ENCODE data around the gene TRAK2. TPM values are rescaled to one million over a fixed set of nuclear protein-coding genes. Genes with fewer than 3 reads are reported as not detected.

Gene TRAK2
- polyA plus RNA-seq, 1 of the 3 experiments (the other 2 are of a cell fraction) = 10.4 TPM

DNA sequence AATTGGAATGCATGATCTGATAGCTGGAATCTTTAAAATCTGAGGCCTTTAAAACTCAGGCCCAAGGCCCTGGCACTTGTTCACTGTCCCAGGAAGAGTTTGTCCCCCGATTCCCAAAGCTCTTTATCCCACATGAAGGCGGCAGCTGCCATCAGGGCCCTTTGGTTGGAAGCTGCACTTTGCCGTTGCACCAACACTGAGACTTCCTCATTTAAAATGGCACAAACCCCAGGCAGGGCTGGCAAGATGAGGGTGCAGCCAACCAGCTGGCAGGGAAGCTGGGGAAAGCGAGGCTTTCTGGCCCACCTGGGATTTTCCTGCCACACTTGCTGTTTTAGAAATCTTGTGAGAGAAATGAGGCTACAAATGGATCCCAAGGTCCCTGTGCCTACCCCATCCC, 100.4 kb downstream of the TRAK2 start:
- no peak for DNase-seq
- Histone ChIP-seq H4K20me1 (ENCODE audit: insufficient read depth) (no peaks in the 10 kb centered on the region), H3K9ac (no peak overlapping the region), H3K27me3 (ENCODE audit: insufficient read depth) (no peaks in the 10 kb centered on the region), H2AFZ (ENCODE audit: low read depth) (no peak overlapping the region), H3F3A (replicated peaks; ENCODE audit: insufficient read depth) (no peaks in the 10 kb centered on the region), H3K27ac (ENCODE audit: low read depth in 2 of 2, low read length in 1 of 2) (no peak overlapping the region), H3K9me2 (no peaks in the 10 kb centered on the region), H3K9me3 (no peaks in the 10 kb centered on the region), H3K79me2 (ENCODE audit: insufficient read depth) (no peaks in the 10 kb centered on the region), H3K36me3 (replicated peaks in 1 of 2; ENCODE audit: control insufficient read depth in 1 of 2, insufficient read depth in 2 of 2, low read length in 1 of 2) (peaks cover 0 to 4% of the 10 kb centered on the region in 2 experiments), H3K4me1 (ENCODE audit: control insufficient read depth in 1 of 2, insufficient read depth in 2 of 2, low read depth in 1 of 2, low read length in 1 of 2) (no peaks in the 10 kb centered on the region), H3K4me3 (ENCODE audit: low read depth in 2 of 2, low read length in 1 of 2) (no peak overlapping the region), H3K4me2 (no peak overlapping the region)
- CTCF ChIA-PET = no interaction called here
- POLR2A ChIA-PET = no interaction called here
- TF ChIP-seq NRF1 (IDR thresholded peaks at IDR 0.05; ENCODE audit: low read depth, low read length) (no peak), SIN3A (IDR thresholded peaks at IDR 0.05; ENCODE audit: borderline replicate concordance, low read depth, low read length) (no peak), TCF12 (IDR thresholded peaks at IDR 0.05) (no peak), JUND (IDR thresholded peaks at IDR 0.05) (no peak), EP300 (IDR thresholded peaks at IDR 0.05; ENCODE audit: borderline replicate concordance in 1 of 2, low read depth in 1 of 2, low read length in 1 of 2) (no peak), GABPA (IDR thresholded peaks at IDR 0.05; ENCODE audit: low read depth) (no peak), RFX5 (IDR thresholded peaks at IDR 0.05; ENCODE audit: low read length) (no peak)
- 87% methylated on average over 4 of the region's 4 CpGs for WGBS (ENCODE audit: low lambda C conversion rate)

DNA sequence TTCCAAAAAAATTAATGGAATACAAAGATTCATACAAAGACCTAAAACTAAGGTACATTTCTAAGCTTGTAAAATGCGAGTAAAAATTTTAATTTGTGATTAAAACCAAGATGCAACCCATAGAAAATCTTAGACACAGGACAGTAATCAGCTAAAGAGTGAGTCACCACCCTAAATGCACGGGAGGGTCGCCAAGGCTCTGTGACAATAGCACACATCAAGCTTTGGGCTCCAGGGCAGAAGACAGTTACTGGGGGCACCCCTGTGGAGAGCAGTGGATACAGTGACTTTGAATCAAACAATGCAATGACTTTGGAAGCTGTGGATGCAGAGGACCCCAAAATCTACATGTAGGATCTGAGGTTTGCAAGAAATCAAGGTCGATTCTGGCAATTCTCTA, 101.7 kb downstream of the TRAK2 start:
- H3K9ac ChIP-seq = no peak overlapping the region
- ChIA-PET CTCF (no interaction called here), POLR2A (no interaction called here)
- H3K27ac ChIP-seq (ENCODE audit: low read depth in 2 of 2, low read length in 1 of 2) = no peak overlapping the region
- H3K4me1 ChIP-seq (ENCODE audit: control insufficient read depth in 1 of 2, insufficient read depth in 2 of 2, low read depth in 1 of 2, low read length in 1 of 2) = no peaks in the 10 kb centered on the region
- peaks cover 0 to 4% of the 10 kb centered on the region in 2 experiments for H3K36me3 ChIP-seq (replicated peaks in 1 of 2; ENCODE audit: control insufficient read depth in 1 of 2, insufficient read depth in 2 of 2, low read length in 1 of 2)
- no peak overlapping the region for H2AFZ ChIP-seq (ENCODE audit: low read depth)
- no peaks in the 10 kb centered on the region for H3K27me3 ChIP-seq (ENCODE audit: insufficient read depth)
- WGBS (ENCODE audit: low lambda C conversion rate) = 53% methylated on average over 4 of the region's 4 CpGs
- no peaks in the 10 kb centered on the region for H3K79me2 ChIP-seq (ENCODE audit: insufficient read depth)
- H3F3A ChIP-seq (replicated peaks; ENCODE audit: insufficient read depth) = no peaks in the 10 kb centered on the region
- H3K4me3 ChIP-seq (ENCODE audit: low read depth in 2 of 2, low read length in 1 of 2) = no peak overlapping the region
- H3K9me2 ChIP-seq = no peaks in the 10 kb centered on the region
- no peak overlapping the region for H3K4me2 ChIP-seq
- H3K9me3 ChIP-seq = no peaks in the 10 kb centered on the region
- H4K20me1 ChIP-seq (ENCODE audit: insufficient read depth) = no peaks in the 10 kb centered on the region
- no peak for DNase-seq
- TF ChIP-seq, protein P1, sequence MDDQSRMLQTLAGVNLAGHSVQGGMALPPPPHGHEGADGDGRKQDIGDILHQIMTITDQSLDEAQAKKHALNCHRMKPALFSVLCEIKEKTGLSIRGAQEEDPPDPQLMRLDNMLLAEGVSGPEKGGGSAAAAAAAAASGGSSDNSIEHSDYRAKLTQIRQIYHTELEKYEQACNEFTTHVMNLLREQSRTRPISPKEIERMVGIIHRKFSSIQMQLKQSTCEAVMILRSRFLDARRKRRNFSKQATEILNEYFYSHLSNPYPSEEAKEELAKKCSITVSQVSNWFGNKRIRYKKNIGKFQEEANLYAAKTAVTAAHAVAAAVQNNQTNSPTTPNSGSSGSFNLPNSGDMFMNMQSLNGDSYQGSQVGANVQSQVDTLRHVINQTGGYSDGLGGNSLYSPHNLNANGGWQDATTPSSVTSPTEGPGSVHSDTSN (IDR thresholded peaks at IDR 0.05) = no peak
- TF ChIP-seq FOSL2 (IDR thresholded peaks at IDR 0.05; ENCODE audit: borderline replicate concordance, low read depth) = no peak
- TF ChIP-seq EP300 (IDR thresholded peaks at IDR 0.05; ENCODE audit: borderline replicate concordance in 1 of 2, low read depth in 1 of 2, low read length in 1 of 2) = no peak
- TF ChIP-seq TCF12 (IDR thresholded peaks at IDR 0.05) = no peak
- no peak for TF ChIP-seq NRF1 (IDR thresholded peaks at IDR 0.05; ENCODE audit: low read depth, low read length)
- TF ChIP-seq YY1 (IDR thresholded peaks at IDR 0.05; ENCODE audit: low read depth) = no peak
- no peak for TF ChIP-seq FOXM1 (IDR thresholded peaks at IDR 0.05; ENCODE audit: low read depth)
- TF ChIP-seq, protein P2, sequence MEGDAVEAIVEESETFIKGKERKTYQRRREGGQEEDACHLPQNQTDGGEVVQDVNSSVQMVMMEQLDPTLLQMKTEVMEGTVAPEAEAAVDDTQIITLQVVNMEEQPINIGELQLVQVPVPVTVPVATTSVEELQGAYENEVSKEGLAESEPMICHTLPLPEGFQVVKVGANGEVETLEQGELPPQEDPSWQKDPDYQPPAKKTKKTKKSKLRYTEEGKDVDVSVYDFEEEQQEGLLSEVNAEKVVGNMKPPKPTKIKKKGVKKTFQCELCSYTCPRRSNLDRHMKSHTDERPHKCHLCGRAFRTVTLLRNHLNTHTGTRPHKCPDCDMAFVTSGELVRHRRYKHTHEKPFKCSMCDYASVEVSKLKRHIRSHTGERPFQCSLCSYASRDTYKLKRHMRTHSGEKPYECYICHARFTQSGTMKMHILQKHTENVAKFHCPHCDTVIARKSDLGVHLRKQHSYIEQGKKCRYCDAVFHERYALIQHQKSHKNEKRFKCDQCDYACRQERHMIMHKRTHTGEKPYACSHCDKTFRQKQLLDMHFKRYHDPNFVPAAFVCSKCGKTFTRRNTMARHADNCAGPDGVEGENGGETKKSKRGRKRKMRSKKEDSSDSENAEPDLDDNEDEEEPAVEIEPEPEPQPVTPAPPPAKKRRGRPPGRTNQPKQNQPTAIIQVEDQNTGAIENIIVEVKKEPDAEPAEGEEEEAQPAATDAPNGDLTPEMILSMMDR (IDR thresholded peaks at IDR 0.05) = no peak
- TF ChIP-seq, protein P3, sequence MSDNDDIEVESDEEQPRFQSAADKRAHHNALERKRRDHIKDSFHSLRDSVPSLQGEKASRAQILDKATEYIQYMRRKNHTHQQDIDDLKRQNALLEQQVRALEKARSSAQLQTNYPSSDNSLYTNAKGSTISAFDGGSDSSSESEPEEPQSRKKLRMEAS (IDR thresholded peaks at IDR 0.05; ENCODE audit: low read depth) = no peak
